SK-N-MC (cell line): ENCODE measurements around the gene PHC2.

Source experiments
- DNase-seq: peaks from one replicate; pipeline ENCODE4 v3.0.0-alpha.2; 2011; ENCODE audit warnings: low read depth, low spot score
- H3K27ac ChIP-seq: fragments of 200-600 bp; sonication (generic); 2 replicates; pipeline ENCODE4 v1.5.1; 2016; ENCODE audit warnings: mixed run types
- H3K36me3 ChIP-seq: fragments of 200-600 bp; sonication (generic); 2 replicates; pipeline ENCODE4 v1.6.1; 2017; ENCODE audit warnings: antibody characterized with exemption, low read length, mixed read lengths; ENCODE audit not compliant: insufficient read depth
- H3K4me3 ChIP-seq: fragments of 200-600 bp; sonication (generic); 2 replicates; pipeline ENCODE4 v1.5.1; 2016
- H3K9ac ChIP-seq: fragments of 200-600 bp; sonication (generic); 2 replicates; pipeline ENCODE4 v1.8.0; 2017; ENCODE audit warnings: mixed run types, mixed read lengths; ENCODE audit not compliant: insufficient read length
- H3K9me3 ChIP-seq: fragments of 200-600 bp; sonication (generic); 2 replicates; pipeline ENCODE4 v1.6.1; 2017; ENCODE audit warnings: low read depth, mild to moderate bottlenecking, antibody characterized with exemption, low read length, moderate library complexity, mixed read lengths
- EZH2 ChIP-seq: fragments of 200-600 bp; sonication (generic); IDR thresholded peaks from one replicate; pipeline ENCODE4 v1.6.1; 2017; ENCODE audit warnings: antibody characterized with exemption
- FOXP2 ChIP-seq: optimal IDR thresholded peaks from 2 replicates; pipeline ENCODE3; 2011; ENCODE audit warnings: mild to moderate bottlenecking, moderate library complexity; ENCODE audit not compliant: insufficient read depth; ENCODE audit errors: extremely low read length, control extremely low read depth
- POLR2AphosphoS5 ChIP-seq: IDR thresholded peaks from 2 replicates; pipeline ENCODE4 v1.6.1; 2012; ENCODE audit warnings: mild to moderate bottlenecking, low read depth, low read length, borderline replicate concordance

The PHC2 gene

GRCh38 chr1:33336580-33336979, 94.3 kb downstream of the PHC2 start:
- no peaks in the 10 kb centered on the region for H3K9me3 ChIP-seq
- H3K9ac ChIP-seq: no peak overlapping the region
- no peak overlapping the region for H3K27ac ChIP-seq
- no peak for TF ChIP-seq EZH2
- no peak for TF ChIP-seq FOXP2
- TF ChIP-seq POLR2AphosphoS5: no peak
- DNase-seq: no peak
- H3K4me3 ChIP-seq: no peak overlapping the region
- H3K36me3 ChIP-seq: peaks cover 39% of the 10 kb centered on the region

- peaks cover 54% of the 10 kb centered on the region for H3K36me3 ChIP-seq
These were observed 95.9 kb downstream of the PHC2 start for GRCh38 chr1:33335020-33335419.

GRCh38 chr1:33334081-33334552, 96.8 kb downstream of the PHC2 start:
- no peaks in the 10 kb centered on the region for H3K9me3 ChIP-seq
- DNase-seq: no peak
- H3K36me3 ChIP-seq: peaks cover 63% of the 10 kb centered on the region
- TF ChIP-seq POLR2AphosphoS5 (no peak), FOXP2 (no peak), EZH2 (no peak)
- no peak overlapping the region for H3K4me3 ChIP-seq
- no peak overlapping the region for H3K9ac ChIP-seq
- no peak overlapping the region for H3K27ac ChIP-seq

More at GRCh38 chr1:33335020-33335419, 95.9 kb downstream of the PHC2 start:
- Histone ChIP-seq H3K27ac (no peak overlapping the region), H3K9me3 (no peaks in the 10 kb centered on the region), H3K9ac (no peak overlapping the region), H3K4me3 (no peak overlapping the region)
- no peak for TF ChIP-seq FOXP2
- no peak for DNase-seq

- H3K9ac ChIP-seq: no peak overlapping the region
- H3K9me3 ChIP-seq: no peaks in the 10 kb centered on the region
- H3K4me3 ChIP-seq: no peak overlapping the region
- DNase-seq: no peak
- H3K36me3 ChIP-seq: peaks cover 74% of the 10 kb centered on the region
- TF ChIP-seq EZH2 (no peak), POLR2AphosphoS5 (no peak)
- no peak overlapping the region for H3K27ac ChIP-seq
These were observed 98.0 kb downstream of the PHC2 start for GRCh38 chr1:33332881-33333280.

- H3K4me3 ChIP-seq: no peak overlapping the region
- no peaks in the 10 kb centered on the region for H3K9me3 ChIP-seq
- H3K27ac ChIP-seq: no peak overlapping the region
- no peak for DNase-seq
- H3K36me3 ChIP-seq: peaks cover 79% of the 10 kb centered on the region
- TF ChIP-seq EZH2 (no peak), POLR2AphosphoS5 (no peak)
- no peak overlapping the region for H3K9ac ChIP-seq
These were observed 98.5 kb downstream of the PHC2 start for GRCh38 chr1:33332357-33332789.

- no peak for DNase-seq
- TF ChIP-seq FOXP2 (no peak), EZH2 (no peak), POLR2AphosphoS5 (no peak)
- H3K9me3 ChIP-seq: no peaks in the 10 kb centered on the region
- H3K9ac ChIP-seq: no peak overlapping the region
- H3K4me3 ChIP-seq: no peak overlapping the region
- H3K36me3 ChIP-seq: peaks cover 86% of the 10 kb centered on the region
- no peak overlapping the region for H3K27ac ChIP-seq
These were observed 99.2 kb downstream of the PHC2 start for GRCh38 chr1:33331444-33332356.

GRCh38 chr1:33330906-33331305, 100.0 kb downstream of the PHC2 start:
- Histone ChIP-seq H3K36me3 (peaks cover 94% of the 10 kb centered on the region), H3K27ac (no peak overlapping the region), H3K9ac (no peak overlapping the region)

GRCh38 chr1:33330361-33330890, 100.5 kb downstream of the PHC2 start:
- no peak overlapping the region for H3K9ac ChIP-seq
- H3K4me3 ChIP-seq: no peak overlapping the region
- peaks cover 98% of the 10 kb centered on the region for H3K36me3 ChIP-seq
- no peak overlapping the region for H3K27ac ChIP-seq
- DNase-seq: no peak
- TF ChIP-seq FOXP2 (no peak), EZH2 (no peak), POLR2AphosphoS5 (no peak)
- H3K9me3 ChIP-seq: no peaks in the 10 kb centered on the region

More at GRCh38 chr1:33330906-33331305, 100.0 kb downstream of the PHC2 start:
- Histone ChIP-seq H3K9me3 (no peaks in the 10 kb centered on the region), H3K4me3 (no peak overlapping the region)
- TF ChIP-seq POLR2AphosphoS5 (no peak), EZH2 (no peak), FOXP2 (no peak)
- no peak for DNase-seq
